Psoas muscle (tissue), 8 donors: ENCODE results near the gene ECHDC1. TPM values are rescaled to one million over a fixed set of nuclear protein-coding genes. Genes with fewer than 3 reads are reported as not detected.

Experiments used
- ATAC-seq, 4 donors: fragments of 200-7000 bp; cut with Tn5 transposase; one replicate each; pipeline ENCODE4 v1.9.1; 2020; ENCODE audit warnings: moderate library complexity in 3 of 4, mild to moderate bottlenecking in 2 of 4
- DNase-seq, 2 donors: peaks; one replicate each; pipeline ENCODE4 v3.0.0-alpha.2; 2020
- H3K27ac ChIP-seq: fragments of 200-600 bp; one replicate; pipeline ENCODE4 v1.8.0; 2022
- H3K27me3 ChIP-seq, 3 donors: fragments of 200-600 bp in 1 of 3; one replicate each; pipeline versions ENCODE4 v1.6.1 to v1.8.0; 2013 to 2022; ENCODE audit warnings: low read length in 2 of 3, mild to moderate bottlenecking in 2 of 3, moderate library complexity in 1 of 3; ENCODE audit not compliant: insufficient read depth in 3 of 3
- H3K36me3 ChIP-seq, 2 donors: fragments of 200-600 bp in 1 of 2; one replicate each; pipeline versions ENCODE4 v1.6.1 to v1.8.0; 2013 to 2022; ENCODE audit warnings: low read depth in 1 of 2, mild to moderate bottlenecking in 1 of 2, moderate library complexity in 1 of 2; ENCODE audit not compliant: insufficient read depth in 1 of 2
- H3K4me1 ChIP-seq: fragments of 200-600 bp; one replicate; pipeline ENCODE4 v1.8.0; 2022
- H3K4me3 ChIP-seq: fragments of 200-600 bp; one replicate; pipeline ENCODE4 v1.8.0; 2022; ENCODE audit warnings: mild to moderate bottlenecking
- H3K9me3 ChIP-seq: fragments of 200-600 bp; one replicate; pipeline ENCODE4 v1.8.0; 2022
- CTCF ChIP-seq: fragments of 200-600 bp; IDR thresholded peaks from one replicate; pipeline ENCODE4 v1.8.0; 2022; ENCODE audit warnings: antibody characterized with exemption
- WGBS, 3 donors: extraction: QIAGEN DNeasy Blood & Tissue Kit; methylation state at CpG; one replicate each; pipeline versions ENCODE4 v1.1.6 to v1.1.7; 2013; 5-methylcytosine and 5-hydroxymethylcytosine counted together
- intact Hi-C, 2 donors: fragments of 100-400 bp; cut with DNase I; formaldehyde crosslinking; loops; one replicate each; pipeline versions ENCODE4 v1.11.0 to v1.14.2; 2022
- polyA plus RNA-seq, 3 donors: library from polyadenylated mRNA; stranded (reverse); fragments of 200-250 nt; gene quantifications; one replicate each; pipeline ENCODE4 v1.2.3, GENCODE V29; 2013
- total RNA-seq, 4 donors: library from RNA; stranded (reverse); fragmentation: NEBNext Ultra II Directional in 2 of 4; extraction: Animal tissue kit (Norgen Biotek cat#: 25700) in 2 of 4; gene quantifications; one replicate each; pipeline versions ENCODE4 v1.2.1 to v1.2.4, GENCODE V29; 2021 to 2023
- donor health status: healthy with polysubstance abuse.
- donor health status: DM: no; HTN: no; CAD: no; lungs with moderate emphysema.
- donor health status: Bipolar disorder and iron deficiency.
- donor health status: healthy.
- donor health status: DM: yes; HTN: yes; CAD: no.
- donor health status: DM: no; HTN: no; CAD: no.
- donor health status: DM: no; HTN: no; CAD: no.
- donor health status: DM: yes; HTN: yes; CAD: no.

ECHDC1 gene
- total and polyA plus RNA-seq, 7 donors = 29.9 to 70.6 (median 33.6) TPM

GRCh38 chr6:127255286-127255685 is 88.1 kb downstream of the ECHDC1 start:
- no peak for DNase-seq
- 95 to 96% (median 95%) methylated on average over 6 of the region's 6 CpGs for WGBS, 3 donors
- Histone ChIP-seq H3K27ac (no peak overlapping the region), H3K4me3 (no peak overlapping the region), H3K9me3 (no peaks in the 10 kb centered on the region), H3K36me3 (no peaks in the 10 kb centered on the region), H3K27me3 (no peaks in the 10 kb centered on the region), H3K4me1 (no peaks in the 10 kb centered on the region)
- TF ChIP-seq CTCF = no peak
- ATAC-seq = no peak
- intact Hi-C loops = no loop called here

DNA sequence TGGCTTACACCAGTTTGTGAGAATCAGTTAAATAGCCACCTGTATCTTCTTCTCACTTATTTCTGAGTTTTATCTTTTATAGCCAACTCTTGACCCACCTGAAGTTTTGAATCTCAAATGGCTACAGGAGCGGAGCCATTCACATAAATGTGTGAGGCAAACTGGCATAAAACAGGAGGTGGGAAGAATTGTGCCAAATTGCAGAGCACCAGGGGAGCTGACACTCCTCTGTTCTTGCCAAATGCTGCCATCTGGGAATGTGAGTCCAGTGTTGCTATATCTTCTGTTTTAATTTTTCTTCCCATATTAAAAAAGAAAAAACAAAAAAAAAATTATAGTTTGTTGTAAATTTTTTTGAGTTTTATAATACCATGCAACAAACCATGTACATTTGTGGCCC is 93.8 kb downstream of the ECHDC1 start:
- no peak for TF ChIP-seq CTCF
- 45 to 77% (median 52%) methylated on average over 1 of the region's 1 CpG for WGBS, 3 donors
- intact Hi-C loops = no loop called here
- Histone ChIP-seq H3K27me3 (no peaks in the 10 kb centered on the region), H3K4me1 (no peaks in the 10 kb centered on the region), H3K27ac (no peak overlapping the region), H3K36me3 (no peaks in the 10 kb centered on the region), H3K9me3 (no peaks in the 10 kb centered on the region), H3K4me3 (no peak overlapping the region)
- ATAC-seq (no peak), DNase-seq (no peak)

- 43 to 50% (median 43%) methylated on average over 4 of the region's 4 CpGs for WGBS, 3 donors
- ATAC-seq (no peak), DNase-seq (no peak)
- intact Hi-C loops = no loop called here
- no peaks in the 10 kb centered on the region for H3K4me1 ChIP-seq
- no peak overlapping the region for H3K4me3 ChIP-seq
- no peaks in the 10 kb centered on the region for H3K27me3 ChIP-seq
- no peaks in the 10 kb centered on the region for H3K36me3 ChIP-seq
- H3K9me3 ChIP-seq = no peaks in the 10 kb centered on the region
- no peak for TF ChIP-seq CTCF
- no peak overlapping the region for H3K27ac ChIP-seq
These were observed 96.0 kb downstream of the ECHDC1 start for GRCh38 chr6:127247114-127248096.

GRCh38 chr6:127243501-127243900 is 99.9 kb downstream of the ECHDC1 start:
- Histone ChIP-seq H3K4me1 (no peaks in the 10 kb centered on the region), H3K27ac (no peak overlapping the region), H3K4me3 (no peak overlapping the region), H3K36me3 (no peaks in the 10 kb centered on the region), H3K27me3 (no peaks in the 10 kb centered on the region), H3K9me3 (no peaks in the 10 kb centered on the region)
- intact Hi-C loops = no loop called here
- no peak for TF ChIP-seq CTCF
- WGBS, 3 donors = 86 to 92% (median 90%) methylated on average over 1 of the region's 1 CpG
- ATAC-seq (no peak), DNase-seq (no peak)

Other genes starting within 250 kb of the ECHDC1 start
- 10 to 100 TPM; 12.6 to 28.3 (median 25.7) TPM for gene RSPO3, start 224.9 kb downstream of the ECHDC1 start, total RNA-seq
- 10 to 100 TPM; 20.6 to 32.1 (median 27.4) TPM for gene RSPO3, start 224.9 kb downstream of the ECHDC1 start, polyA plus RNA-seq
- gene RNF146, start 76.7 kb downstream of the ECHDC1 start, total RNA-seq = 10 to 100 TPM; 64.3 to 80.9 (median 73.7) TPM
- gene RNF146, start 76.7 kb downstream of the ECHDC1 start, polyA plus RNA-seq = 10 to 100 TPM; 15.9 to 81.5 (median 49.7) TPM
- 10 to 100 TPM; 10.4 to 31.5 (median 14.7) TPM for gene KIAA0408, start 115.8 kb upstream of the ECHDC1 start, total RNA-seq
- gene KIAA0408, start 115.8 kb upstream of the ECHDC1 start, polyA plus RNA-seq = 10 to 100 TPM in 2 of 3 donors, 1 to 10 TPM in 1; 4.4 to 48.0 (median 24.6) TPM
- gene C6orf58, start 233.6 kb upstream of the ECHDC1 start, total RNA-seq = not detected
- gene C6orf58, start 233.6 kb upstream of the ECHDC1 start, polyA plus RNA-seq = not detected